Measurements from ENCODE around the gene DOC2A. TPM values are rescaled to one million over a fixed set of nuclear protein-coding genes. Genes with fewer than 3 reads are reported as not detected.

DOC2A gene
- total RNA-seq, 1 donor from 2014 or later, result 7.4 TPM

DNA sequence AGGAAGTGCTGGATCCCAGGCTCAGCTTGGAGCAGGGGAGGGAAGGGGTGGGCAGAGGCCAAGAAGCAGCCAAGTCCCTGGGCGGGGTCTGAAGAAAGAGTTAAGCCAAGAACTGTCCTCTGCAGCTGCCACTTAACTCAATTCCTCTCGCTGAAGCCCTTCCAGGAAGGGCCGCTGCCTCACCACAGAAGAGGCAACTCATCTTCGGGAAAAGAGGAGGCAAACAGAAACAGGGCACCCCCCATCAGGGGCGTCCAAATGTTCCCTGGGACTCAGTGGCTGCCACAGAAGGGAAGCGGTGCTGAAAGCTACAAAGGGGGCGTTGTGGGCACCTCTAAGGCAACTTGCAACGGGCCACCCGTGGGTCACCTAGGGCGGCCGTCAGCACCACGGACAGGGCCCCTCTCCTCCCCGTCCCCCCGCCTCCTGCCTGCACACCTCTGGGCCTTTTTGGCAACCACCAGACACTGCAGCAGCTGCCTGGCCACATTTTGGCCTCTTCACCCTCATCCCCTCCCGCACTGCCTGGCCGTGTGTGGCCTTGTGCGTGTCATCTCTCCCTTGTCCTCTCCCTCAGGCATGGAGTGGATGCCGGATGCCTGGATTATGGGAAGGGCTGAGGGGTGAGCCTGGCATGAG is 17.7 kb upstream of the DOC2A start:
- DNase-seq (ENCODE audit: low spot score), result peak; percentile 61
- Mint-ChIP-seq H3K36me3 (ENCODE audit: low read depth, unreplicated experiment) (peaks cover 3% of the 10 kb centered on the region), H3K27ac (ENCODE audit: unreplicated experiment) (no peak overlapping the region), H3K9me3 (ENCODE audit: unreplicated experiment) (no peaks in the 10 kb centered on the region), H3K4me3 (ENCODE audit: unreplicated experiment) (no peak overlapping the region), H3K4me1 (ENCODE audit: unreplicated experiment) (peaks cover 11% of the 10 kb centered on the region), H3K27me3 (ENCODE audit: unreplicated experiment) (peaks cover 16% of the 10 kb centered on the region)
- TF ChIP-seq, protein P1, sequence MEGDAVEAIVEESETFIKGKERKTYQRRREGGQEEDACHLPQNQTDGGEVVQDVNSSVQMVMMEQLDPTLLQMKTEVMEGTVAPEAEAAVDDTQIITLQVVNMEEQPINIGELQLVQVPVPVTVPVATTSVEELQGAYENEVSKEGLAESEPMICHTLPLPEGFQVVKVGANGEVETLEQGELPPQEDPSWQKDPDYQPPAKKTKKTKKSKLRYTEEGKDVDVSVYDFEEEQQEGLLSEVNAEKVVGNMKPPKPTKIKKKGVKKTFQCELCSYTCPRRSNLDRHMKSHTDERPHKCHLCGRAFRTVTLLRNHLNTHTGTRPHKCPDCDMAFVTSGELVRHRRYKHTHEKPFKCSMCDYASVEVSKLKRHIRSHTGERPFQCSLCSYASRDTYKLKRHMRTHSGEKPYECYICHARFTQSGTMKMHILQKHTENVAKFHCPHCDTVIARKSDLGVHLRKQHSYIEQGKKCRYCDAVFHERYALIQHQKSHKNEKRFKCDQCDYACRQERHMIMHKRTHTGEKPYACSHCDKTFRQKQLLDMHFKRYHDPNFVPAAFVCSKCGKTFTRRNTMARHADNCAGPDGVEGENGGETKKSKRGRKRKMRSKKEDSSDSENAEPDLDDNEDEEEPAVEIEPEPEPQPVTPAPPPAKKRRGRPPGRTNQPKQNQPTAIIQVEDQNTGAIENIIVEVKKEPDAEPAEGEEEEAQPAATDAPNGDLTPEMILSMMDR (IDR thresholded peaks at IDR 0.05; ENCODE audit: unreplicated experiment), result no peak

DNA sequence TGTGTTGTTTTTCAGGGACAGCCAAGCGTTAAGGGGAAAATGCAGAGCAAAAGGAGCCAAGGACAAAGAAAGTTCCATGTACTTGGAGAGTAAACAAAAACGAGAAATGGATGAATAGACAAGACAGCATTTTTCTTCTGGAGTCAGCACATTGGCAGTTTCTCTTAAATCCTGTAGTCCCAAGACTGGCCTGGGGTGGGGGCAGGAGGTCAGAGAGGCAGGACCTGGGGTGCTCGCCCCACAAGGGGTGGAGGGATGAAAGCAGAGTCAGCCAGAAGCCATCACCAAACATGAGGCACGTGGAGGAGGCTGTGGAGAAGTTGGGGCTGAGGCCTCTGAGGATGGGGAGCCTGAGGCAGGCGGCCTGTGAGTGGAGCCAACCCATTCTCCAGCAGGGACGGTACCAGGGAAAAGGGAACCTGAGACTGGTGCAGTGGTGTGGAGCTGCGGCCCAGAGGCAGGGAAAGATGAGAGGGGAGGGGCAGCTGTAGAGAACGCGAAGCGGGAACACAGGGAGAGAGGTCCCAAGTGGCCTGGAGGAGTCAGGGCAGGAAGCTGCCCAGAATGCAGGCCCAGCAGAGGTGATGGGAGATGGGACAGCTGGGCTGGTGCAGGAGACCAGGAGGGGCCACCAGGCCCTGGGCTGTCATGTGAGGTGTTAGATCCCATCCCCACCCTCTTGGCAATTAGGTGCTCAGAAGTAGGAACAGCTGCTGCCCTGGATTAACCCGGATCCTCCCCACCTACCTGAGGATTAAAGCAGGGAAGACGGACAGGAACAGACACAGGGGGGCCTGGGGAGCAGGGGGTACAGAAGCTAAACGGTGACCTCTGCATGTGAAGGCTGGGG is 17.0 kb upstream of the DOC2A start:
- TF ChIP-seq, protein P1 (IDR thresholded peaks at IDR 0.05; ENCODE audit: unreplicated experiment), result no peak
- peaks cover 3% of the 10 kb centered on the region for H3K36me3 Mint-ChIP-seq (ENCODE audit: low read depth, unreplicated experiment)
- H3K4me3 Mint-ChIP-seq (ENCODE audit: unreplicated experiment), result peak overlapping the region; percentile 16
- H3K9me3 Mint-ChIP-seq (ENCODE audit: unreplicated experiment), result no peaks in the 10 kb centered on the region
- H3K27ac Mint-ChIP-seq (ENCODE audit: unreplicated experiment), result no peak overlapping the region
- peaks cover 16% of the 10 kb centered on the region for H3K27me3 Mint-ChIP-seq (ENCODE audit: unreplicated experiment)
- peaks cover 11% of the 10 kb centered on the region for H3K4me1 Mint-ChIP-seq (ENCODE audit: unreplicated experiment)
- DNase-seq (ENCODE audit: low spot score), result no peak

DNA sequence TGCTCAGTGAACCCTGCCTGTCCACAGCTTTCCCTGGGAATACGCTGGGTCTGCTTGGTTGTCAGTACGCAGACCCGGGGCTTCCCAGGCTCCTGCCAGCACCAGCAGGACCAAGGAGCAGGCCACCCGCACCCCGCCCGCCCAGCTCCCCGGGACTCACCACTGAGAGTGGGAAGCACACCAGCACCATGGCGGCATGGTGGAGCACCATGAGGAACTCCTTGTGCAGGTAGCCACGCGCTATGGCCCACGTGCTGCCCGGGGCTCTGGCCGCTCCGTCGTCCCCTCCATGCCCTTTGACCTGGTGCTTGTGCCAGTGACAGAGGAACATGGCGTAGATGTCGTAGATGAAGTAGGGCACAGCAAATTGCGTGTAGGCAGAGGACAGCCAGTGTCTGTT is 15.6 kb upstream of the DOC2A start:
- Mint-ChIP-seq H3K9me3 (ENCODE audit: unreplicated experiment) (no peaks in the 10 kb centered on the region), H3K27ac (ENCODE audit: unreplicated experiment) (no peak overlapping the region), H3K27me3 (ENCODE audit: unreplicated experiment) (peaks cover 14% of the 10 kb centered on the region), H3K4me3 (ENCODE audit: unreplicated experiment) (peak overlapping the region; percentile 19), H3K4me1 (ENCODE audit: unreplicated experiment) (peaks cover 4% of the 10 kb centered on the region), H3K36me3 (ENCODE audit: low read depth, unreplicated experiment) (peaks cover 3% of the 10 kb centered on the region)
- no peak for DNase-seq (ENCODE audit: low spot score)
- TF ChIP-seq, protein P1 (IDR thresholded peaks at IDR 0.05; ENCODE audit: unreplicated experiment), result no peak

DNA sequence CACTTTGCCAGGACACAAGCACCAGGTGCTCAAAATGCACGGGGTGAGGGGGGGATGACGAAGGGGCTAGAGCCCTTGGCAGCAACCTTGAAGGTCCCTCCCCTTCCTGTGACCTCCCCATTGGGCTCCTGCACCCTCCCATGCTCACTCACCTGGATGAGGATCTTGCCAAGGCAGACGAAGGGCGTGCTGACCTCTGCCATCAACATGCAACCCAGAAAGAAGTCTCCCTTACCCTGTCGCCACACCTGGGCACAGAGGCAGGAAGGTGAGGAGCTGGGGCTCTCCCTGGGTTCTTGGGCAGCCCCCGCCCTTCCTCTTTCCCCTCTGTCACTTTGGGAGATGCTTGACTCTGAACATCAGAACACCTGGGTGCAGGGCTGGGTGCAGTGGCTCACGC is 14.7 kb upstream of the DOC2A start:
- Mint-ChIP-seq H3K27ac (ENCODE audit: unreplicated experiment) (no peak overlapping the region), H3K4me3 (ENCODE audit: unreplicated experiment) (no peak overlapping the region), H3K36me3 (ENCODE audit: low read depth, unreplicated experiment) (peaks cover 3% of the 10 kb centered on the region), H3K9me3 (ENCODE audit: unreplicated experiment) (no peaks in the 10 kb centered on the region), H3K27me3 (ENCODE audit: unreplicated experiment) (peaks cover 14% of the 10 kb centered on the region), H3K4me1 (ENCODE audit: unreplicated experiment) (peaks cover 6% of the 10 kb centered on the region)
- TF ChIP-seq, protein P1 (IDR thresholded peaks at IDR 0.05; ENCODE audit: unreplicated experiment), result no peak
- DNase-seq (ENCODE audit: low spot score), result no peak

DNA sequence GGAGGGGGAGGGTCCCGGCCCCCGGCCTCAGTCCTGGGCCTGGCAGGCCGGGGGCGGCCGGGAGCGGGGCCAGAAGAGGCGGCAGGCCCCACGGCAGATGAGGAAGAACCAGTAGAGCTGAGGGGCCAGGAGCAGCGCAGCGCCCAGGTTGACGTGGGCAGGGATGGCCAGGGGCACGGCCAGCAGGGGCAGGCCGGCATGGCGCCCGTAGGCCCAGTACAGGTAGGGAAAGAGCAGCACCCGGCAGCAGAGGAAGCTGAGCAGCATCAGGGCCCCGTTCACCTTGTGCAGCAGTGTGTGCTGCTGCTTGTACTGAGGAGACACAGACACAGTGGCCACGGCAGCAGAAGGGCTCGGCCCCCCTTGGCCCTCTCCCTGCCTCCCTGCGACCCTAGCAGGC is 14.3 kb upstream of the DOC2A start:
- DNase-seq (ENCODE audit: low spot score), result no peak
- TF ChIP-seq, protein P1 (IDR thresholded peaks at IDR 0.05; ENCODE audit: unreplicated experiment), result no peak
- Mint-ChIP-seq H3K4me1 (ENCODE audit: unreplicated experiment) (peaks cover 6% of the 10 kb centered on the region), H3K4me3 (ENCODE audit: unreplicated experiment) (no peak overlapping the region), H3K36me3 (ENCODE audit: low read depth, unreplicated experiment) (peaks cover 3% of the 10 kb centered on the region), H3K9me3 (ENCODE audit: unreplicated experiment) (no peaks in the 10 kb centered on the region), H3K27ac (ENCODE audit: unreplicated experiment) (no peak overlapping the region), H3K27me3 (ENCODE audit: unreplicated experiment) (peaks cover 14% of the 10 kb centered on the region)
